A549 treated with CpdA at 1 μM for 4 hours (cell line): ENCODE data around the gene UFM1. TPM values are rescaled to one million over a fixed set of nuclear protein-coding genes. Genes with fewer than 3 reads are reported as not detected.

ENCODE experiments used
- total RNA-seq: library from RNA; stranded (reverse); fragments of 200-300 nt; extraction: Qiagen RNA extraction; gene quantifications from 5 replicates; pipeline ENCODE4 v1.2.3, GENCODE V29; 2022; ENCODE audit warnings: low read depth

The UFM1 gene
- 25.8 to 40.5 TPM (median 29.2 TPM) in 5 replicates for total RNA-seq

GRCh38 chr13:38349390-38350113 is at the start of gene UFM1:
TSS of gene UFM1 (plus strand) at chr13:38349851. CDS start at chr13:38349920, 69 bp downstream.

